ENCODE results near the gene GPR35. TPM values are rescaled to one million over a fixed set of nuclear protein-coding genes. Genes with fewer than 3 reads are reported as not detected.

GPR35 gene
- total and polyA plus RNA-seq, 12 donors: 0.40 to 5.2 (median 1.2) TPM

DNA sequence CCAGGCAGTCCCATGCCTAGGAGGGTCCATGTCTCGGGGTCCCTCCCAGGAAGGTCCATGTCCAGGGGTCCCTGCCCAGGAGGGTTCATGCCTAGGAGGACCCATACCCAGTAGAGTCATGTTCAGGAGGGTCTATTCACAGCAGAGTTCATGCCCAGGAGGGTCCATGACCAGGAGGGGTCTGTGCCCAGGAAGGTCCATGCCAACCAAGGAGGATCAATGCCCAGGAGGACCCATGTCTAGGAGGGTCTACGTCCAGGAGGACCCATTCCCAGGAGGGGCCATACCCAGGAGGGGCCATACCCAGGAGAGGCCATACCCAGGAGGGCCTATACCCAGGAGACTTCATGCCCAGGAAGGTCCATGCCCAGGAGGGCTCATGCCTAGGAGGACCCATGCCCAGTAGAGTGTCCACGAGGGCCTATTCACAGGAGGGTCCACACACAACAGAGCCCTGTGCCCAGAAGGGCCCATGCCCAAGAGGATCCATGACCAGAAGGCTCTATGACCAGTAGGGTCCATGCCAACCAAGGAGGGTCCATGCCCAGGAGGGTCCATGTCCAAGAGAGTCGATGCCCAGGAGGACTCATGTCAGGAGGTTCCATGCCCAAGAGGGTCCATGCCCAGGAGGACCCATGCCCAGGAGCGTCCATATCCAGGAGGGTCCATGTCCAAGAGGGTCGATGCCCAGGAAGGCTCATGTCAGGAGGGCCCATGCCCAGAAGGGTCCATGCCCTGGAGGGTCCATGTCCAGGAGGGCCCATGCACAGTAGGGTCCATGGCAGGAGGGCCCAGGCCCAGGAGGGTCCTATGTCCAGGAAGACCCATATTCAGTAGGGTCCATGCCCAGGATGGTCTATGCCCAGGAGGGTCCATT lies 10.1 kb downstream of the GPR35 start:
- H3K9me3 ChIP-seq: peaks cover 0 to 12% (median 7%) of the 10 kb centered on the region in 11 donors
- intact Hi-C loops (cut with DNase I): no loop called here
- 75 to 80% methylated on average over 6 of the region's 6 CpGs for WGBS, 2 donors
- DNase-seq (no peak), ATAC-seq (no peak)
- TF ChIP-seq, protein P1, sequence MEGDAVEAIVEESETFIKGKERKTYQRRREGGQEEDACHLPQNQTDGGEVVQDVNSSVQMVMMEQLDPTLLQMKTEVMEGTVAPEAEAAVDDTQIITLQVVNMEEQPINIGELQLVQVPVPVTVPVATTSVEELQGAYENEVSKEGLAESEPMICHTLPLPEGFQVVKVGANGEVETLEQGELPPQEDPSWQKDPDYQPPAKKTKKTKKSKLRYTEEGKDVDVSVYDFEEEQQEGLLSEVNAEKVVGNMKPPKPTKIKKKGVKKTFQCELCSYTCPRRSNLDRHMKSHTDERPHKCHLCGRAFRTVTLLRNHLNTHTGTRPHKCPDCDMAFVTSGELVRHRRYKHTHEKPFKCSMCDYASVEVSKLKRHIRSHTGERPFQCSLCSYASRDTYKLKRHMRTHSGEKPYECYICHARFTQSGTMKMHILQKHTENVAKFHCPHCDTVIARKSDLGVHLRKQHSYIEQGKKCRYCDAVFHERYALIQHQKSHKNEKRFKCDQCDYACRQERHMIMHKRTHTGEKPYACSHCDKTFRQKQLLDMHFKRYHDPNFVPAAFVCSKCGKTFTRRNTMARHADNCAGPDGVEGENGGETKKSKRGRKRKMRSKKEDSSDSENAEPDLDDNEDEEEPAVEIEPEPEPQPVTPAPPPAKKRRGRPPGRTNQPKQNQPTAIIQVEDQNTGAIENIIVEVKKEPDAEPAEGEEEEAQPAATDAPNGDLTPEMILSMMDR (IDR thresholded peaks at IDR 0.05): no peak
- H3K4me1 ChIP-seq: no peaks in the 10 kb centered on the region
- H3K4me3 ChIP-seq: no peak overlapping the region
- H3K27ac ChIP-seq: no peak overlapping the region
- H3K36me3 ChIP-seq: peaks cover 0 to 2% (median 0%) of the 10 kb centered on the region in 9 donors
- H3K27me3 ChIP-seq: peaks cover 0 to 8% (median 0%) of the 10 kb centered on the region in 7 donors

DNA sequence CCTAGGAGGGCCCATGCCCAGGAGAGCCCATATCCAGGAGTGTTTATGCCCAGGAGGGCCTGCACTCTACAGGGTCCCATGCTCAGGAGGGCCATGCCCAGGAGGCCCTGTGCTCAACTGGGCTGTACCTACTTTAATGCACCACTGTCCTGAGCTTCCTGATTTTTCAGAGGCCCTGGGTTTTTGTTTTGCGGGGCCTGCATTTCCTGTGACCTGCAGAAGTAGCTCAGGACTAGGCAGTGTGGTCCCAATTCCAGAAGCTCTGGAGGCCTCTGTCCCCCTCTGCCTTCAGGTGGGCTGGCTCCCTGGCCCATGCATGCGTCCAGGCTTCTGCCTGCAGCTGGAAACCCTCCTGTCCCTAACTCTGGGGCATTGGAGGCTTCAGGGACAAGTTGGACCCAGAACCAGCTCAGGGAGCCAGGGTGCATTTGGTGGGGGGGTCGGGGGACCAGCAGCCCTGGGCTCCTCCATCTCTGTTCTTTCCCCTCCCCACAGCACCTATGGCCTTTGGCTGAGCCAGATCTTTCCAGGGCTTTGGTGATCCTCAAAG lies 10.8 kb downstream of the GPR35 start:
- ATAC-seq (no peak), DNase-seq (no peak)
- H3K4me1 ChIP-seq: no peaks in the 10 kb centered on the region
- peaks cover 0 to 12% (median 7%) of the 10 kb centered on the region in 11 donors for H3K9me3 ChIP-seq
- H3K27ac ChIP-seq: no peak overlapping the region
- no peak overlapping the region for H3K4me3 ChIP-seq
- intact Hi-C loops (cut with DNase I): no loop called here
- peaks cover 0 to 8% (median 0%) of the 10 kb centered on the region in 7 donors for H3K27me3 ChIP-seq
- no peaks in the 10 kb centered on the region for H3K36me3 ChIP-seq
- 63 to 73% methylated on average over 3 of the region's 3 CpGs for WGBS, 2 donors
- TF ChIP-seq, protein P1 (IDR thresholded peaks at IDR 0.05): no peak

DNA sequence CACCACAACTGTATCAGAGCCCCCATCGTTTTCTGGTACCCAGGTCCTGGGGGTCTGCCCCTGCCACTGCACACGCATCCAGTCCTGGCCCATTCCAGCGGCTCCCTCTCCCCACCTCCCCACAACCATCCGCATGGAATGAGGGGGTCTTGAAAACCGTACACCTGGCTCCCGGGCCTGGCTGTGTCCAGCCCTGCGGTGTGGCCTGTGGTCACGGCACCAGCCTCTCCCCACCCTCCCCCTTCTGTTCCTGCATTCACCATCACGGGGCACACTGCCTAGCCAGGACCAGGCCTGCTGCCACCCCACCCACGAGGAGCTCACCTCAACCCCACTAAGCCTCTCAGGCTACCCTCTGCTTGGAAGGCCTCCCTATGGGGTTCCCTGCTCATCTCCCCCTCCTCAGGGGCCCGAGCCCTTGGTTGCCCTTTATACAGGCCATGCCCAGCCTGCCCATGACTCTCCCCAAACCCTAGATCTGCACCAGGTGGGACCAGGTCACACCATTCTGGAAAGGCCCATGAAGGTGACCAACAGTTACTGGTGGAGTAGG lies 11.4 kb downstream of the GPR35 start:
- DNase-seq (no peak), ATAC-seq (peak in 1 of 8 donors; percentile 19)
- no peaks in the 10 kb centered on the region for H3K36me3 ChIP-seq
- no peaks in the 10 kb centered on the region for H3K4me1 ChIP-seq
- 77 to 79% methylated on average over 11 of the region's 11 CpGs for WGBS, 2 donors
- H3K4me3 ChIP-seq: no peak overlapping the region
- TF ChIP-seq, protein P1 (IDR thresholded peaks at IDR 0.05): no peak
- H3K9me3 ChIP-seq: peaks cover 0 to 12% (median 7%) of the 10 kb centered on the region in 11 donors
- no peak overlapping the region for H3K27ac ChIP-seq
- H3K27me3 ChIP-seq: peaks cover 0 to 8% (median 0%) of the 10 kb centered on the region in 7 donors
- intact Hi-C loops (cut with DNase I): no loop called here

DNA sequence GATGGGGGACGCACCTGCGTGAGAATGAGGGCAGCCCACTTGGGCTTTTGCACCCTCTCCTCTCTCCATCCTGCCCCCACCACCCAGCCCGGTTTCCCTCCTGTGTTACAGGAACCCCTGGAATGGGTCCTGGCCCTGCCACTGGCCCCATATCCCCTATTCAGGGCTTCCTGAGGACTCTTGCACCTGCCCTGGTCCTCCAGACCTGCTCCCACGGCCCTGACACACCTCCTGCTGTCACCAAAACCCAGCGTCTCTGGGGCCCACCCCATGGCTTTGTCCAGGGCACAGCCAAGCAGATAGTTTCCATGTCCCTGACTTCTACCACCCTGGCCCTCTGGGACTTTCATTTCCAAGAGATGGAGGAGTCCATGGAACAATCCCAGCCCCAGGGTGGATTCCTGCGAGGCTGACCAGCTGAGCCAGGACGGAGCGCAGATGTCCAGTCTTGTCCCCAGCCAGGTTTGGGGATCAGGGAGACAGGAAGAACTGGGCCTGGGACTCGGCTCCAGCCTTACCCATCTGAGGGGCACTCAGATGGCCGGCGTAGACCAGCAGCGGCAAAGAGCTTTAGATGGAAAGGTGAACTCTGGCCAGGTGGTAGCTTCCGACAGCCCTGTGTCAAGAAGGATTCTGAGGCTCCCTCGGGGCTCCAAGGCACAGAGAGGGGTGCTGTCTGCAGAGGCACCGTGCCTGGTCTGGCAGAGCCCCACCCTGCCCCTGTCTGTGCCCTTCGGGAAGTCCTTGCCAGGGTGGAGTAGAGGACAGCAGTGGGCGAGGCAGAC lies 12.0 kb downstream of the GPR35 start:
- Histone ChIP-seq H3K9me3 (peaks cover 0 to 12% (median 7%) of the 10 kb centered on the region in 11 donors), H3K4me1 (no peaks in the 10 kb centered on the region), H3K27me3 (peaks cover 0 to 9% (median 0%) of the 10 kb centered on the region in 7 donors), H3K4me3 (no peak overlapping the region), H3K27ac (no peak overlapping the region), H3K36me3 (no peaks in the 10 kb centered on the region)
- ATAC-seq (peak in 1 of 8 donors; percentile 17), DNase-seq (no peak)
- TF ChIP-seq, protein P1 (IDR thresholded peaks at IDR 0.05): no peak
- intact Hi-C loops (cut with DNase I): no loop called here
- WGBS, 2 donors: 85 to 86% methylated on average over 17 of the region's 17 CpGs

All from heart right ventricle (tissue), 16 donors.